ENCODE data around the gene LRRC43. TPM values are rescaled to one million over a fixed set of nuclear protein-coding genes. Genes with fewer than 3 reads are reported as not detected.

Gene LRRC43
- total RNA-seq, 1 experiment from 2014 or later: 0.34 TPM

DNA sequence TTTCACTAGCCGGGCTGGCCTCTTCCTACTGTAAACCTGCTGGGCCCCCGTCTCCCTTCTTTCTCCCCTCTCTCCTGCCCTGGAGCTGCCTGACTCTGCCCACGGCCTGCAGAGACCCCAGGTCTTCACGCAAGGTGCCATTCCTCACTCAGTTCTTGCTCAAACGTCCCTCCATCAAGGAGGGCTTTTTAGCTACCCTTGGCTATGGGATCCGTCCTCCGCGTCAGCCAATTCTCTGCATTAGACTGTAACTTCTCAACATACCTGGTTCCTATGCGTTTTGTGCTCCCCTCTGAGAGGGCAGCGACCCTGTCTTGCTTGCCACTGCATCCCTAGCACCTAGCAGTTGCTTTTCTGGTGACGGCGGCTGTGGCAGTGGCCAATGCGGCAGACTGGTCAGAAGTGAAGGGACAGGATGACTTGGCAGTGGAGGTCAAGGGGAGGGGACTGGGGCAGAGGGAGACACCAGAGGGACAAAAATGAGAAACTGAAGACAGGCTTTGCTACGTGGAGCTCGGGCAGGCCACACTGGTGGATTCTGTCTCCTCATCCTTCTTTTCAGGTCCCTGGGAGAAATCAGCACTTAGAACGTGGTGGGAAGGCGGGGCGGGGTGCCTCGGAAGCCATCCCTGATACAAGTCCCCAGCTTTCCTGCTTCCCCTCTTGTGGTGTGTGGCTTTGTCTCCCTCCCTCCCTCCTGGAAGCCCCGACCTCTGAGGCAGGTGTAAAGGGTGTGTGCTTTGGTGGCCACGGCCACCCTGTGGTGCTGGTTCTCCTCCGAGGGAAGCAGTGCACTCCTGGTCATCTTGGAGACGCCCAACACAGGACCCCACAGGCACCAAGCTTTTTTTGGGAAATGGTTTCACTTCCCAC lies 22.4 kb downstream of the LRRC43 start:
- no peaks in the 10 kb centered on the region for H3K27me3 ChIP-seq (replicated peaks; ENCODE audit: control insufficient read depth, insufficient read depth, low read length)
- H3K27me3 Mint-ChIP-seq (ENCODE audit: insufficient read depth, unreplicated experiment): no peaks in the 10 kb centered on the region
- H3K4me1 Mint-ChIP-seq (ENCODE audit: low read depth, unreplicated experiment): peaks cover 7% of the 10 kb centered on the region
- H3K9me3 ChIP-seq: no peaks in the 10 kb centered on the region
- peak overlapping the region; percentile 42 for H3K27ac Mint-ChIP-seq (ENCODE audit: unreplicated experiment)
- TF ChIP-seq, protein P1, sequence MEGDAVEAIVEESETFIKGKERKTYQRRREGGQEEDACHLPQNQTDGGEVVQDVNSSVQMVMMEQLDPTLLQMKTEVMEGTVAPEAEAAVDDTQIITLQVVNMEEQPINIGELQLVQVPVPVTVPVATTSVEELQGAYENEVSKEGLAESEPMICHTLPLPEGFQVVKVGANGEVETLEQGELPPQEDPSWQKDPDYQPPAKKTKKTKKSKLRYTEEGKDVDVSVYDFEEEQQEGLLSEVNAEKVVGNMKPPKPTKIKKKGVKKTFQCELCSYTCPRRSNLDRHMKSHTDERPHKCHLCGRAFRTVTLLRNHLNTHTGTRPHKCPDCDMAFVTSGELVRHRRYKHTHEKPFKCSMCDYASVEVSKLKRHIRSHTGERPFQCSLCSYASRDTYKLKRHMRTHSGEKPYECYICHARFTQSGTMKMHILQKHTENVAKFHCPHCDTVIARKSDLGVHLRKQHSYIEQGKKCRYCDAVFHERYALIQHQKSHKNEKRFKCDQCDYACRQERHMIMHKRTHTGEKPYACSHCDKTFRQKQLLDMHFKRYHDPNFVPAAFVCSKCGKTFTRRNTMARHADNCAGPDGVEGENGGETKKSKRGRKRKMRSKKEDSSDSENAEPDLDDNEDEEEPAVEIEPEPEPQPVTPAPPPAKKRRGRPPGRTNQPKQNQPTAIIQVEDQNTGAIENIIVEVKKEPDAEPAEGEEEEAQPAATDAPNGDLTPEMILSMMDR (IDR thresholded peaks at IDR 0.05; ENCODE audit: insufficient read depth in 1 of 2, low read depth in 1 of 2, low read length in 1 of 2, severe bottlenecking in 1 of 2, unreplicated experiment in 1 of 2): no peak
- H3K4me3 Mint-ChIP-seq (ENCODE audit: unreplicated experiment): peak overlapping the region; percentile 64
- intact Hi-C loops (cut with micrococcal nuclease; ENCODE audit: unreplicated experiment): no loop called here
- DNase-seq: no peak
- no peaks in the 10 kb centered on the region; the same call in 1 of the 2 replicates for H3K36me3 ChIP-seq (ENCODE audit: control insufficient read depth, insufficient read depth, low read length)
- ChIA-PET POLR2A (interaction anchor here (0.6 kb wide), 1 partner anchor 737 kb away, joined by 3 read pairs; no protein-coding TSS in a partner anchor), CTCF (interaction anchor here (1.1 kb wide), 1 partner anchor 151 kb away, joined by 5 read pairs; no protein-coding TSS in a partner anchor)
- H3K4me1 ChIP-seq: peaks cover 9% of the 10 kb centered on the region; the same call in 1 of the 2 replicates
- H3K4me3 ChIP-seq (ENCODE audit: low read depth, low read length): no peak overlapping the region
- H3K9me3 Mint-ChIP-seq (ENCODE audit: unreplicated experiment): no peaks in the 10 kb centered on the region
- TSS peak; percentile 24 for BruUV-seq (replicated peaks)
- peaks cover 59% of the 10 kb centered on the region for H3K36me3 Mint-ChIP-seq (ENCODE audit: insufficient read depth, unreplicated experiment)

DNA sequence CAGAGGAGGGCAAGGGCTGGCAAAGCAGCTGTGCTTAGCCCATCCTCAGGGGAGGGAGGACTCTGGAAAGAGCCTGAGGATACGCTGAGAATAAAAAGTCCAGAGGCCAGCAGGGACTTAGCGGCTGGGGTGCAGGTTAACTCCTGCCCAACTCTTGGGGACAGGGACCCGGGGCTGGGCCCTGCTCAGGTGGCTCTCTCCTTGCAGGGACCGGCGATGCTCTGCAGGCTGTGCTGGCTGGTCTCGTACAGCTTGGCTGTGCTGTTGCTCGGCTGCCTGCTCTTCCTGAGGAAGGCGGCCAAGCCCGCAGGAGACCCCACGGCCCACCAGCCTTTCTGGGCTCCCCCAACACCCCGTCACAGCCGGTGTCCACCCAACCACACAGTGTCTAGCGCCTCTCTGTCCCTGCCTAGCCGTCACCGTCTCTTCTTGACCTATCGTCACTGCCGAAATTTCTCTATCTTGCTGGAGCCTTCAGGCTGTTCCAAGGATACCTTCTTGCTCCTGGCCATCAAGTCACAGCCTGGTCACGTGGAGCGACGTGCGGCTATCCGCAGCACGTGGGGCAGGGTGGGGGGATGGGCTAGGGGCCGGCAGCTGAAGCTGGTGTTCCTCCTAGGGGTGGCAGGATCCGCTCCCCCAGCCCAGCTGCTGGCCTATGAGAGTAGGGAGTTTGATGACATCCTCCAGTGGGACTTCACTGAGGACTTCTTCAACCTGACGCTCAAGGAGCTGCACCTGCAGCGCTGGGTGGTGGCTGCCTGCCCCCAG lies 23.4 kb downstream of the LRRC43 start:
- H3K9me3 Mint-ChIP-seq (ENCODE audit: unreplicated experiment): no peaks in the 10 kb centered on the region
- no peaks in the 10 kb centered on the region for H3K9me3 ChIP-seq
- H3K36me3 Mint-ChIP-seq (ENCODE audit: insufficient read depth, unreplicated experiment): peaks cover 63% of the 10 kb centered on the region
- peaks cover 9% of the 10 kb centered on the region; the same call in 1 of the 2 replicates for H3K4me1 ChIP-seq
- no peak overlapping the region for H3K4me3 ChIP-seq (ENCODE audit: low read depth, low read length)
- BruUV-seq (replicated peaks): no TSS peak
- H3K27ac Mint-ChIP-seq (ENCODE audit: unreplicated experiment): no peak overlapping the region
- H3K27me3 ChIP-seq (replicated peaks; ENCODE audit: control insufficient read depth, insufficient read depth, low read length): no peaks in the 10 kb centered on the region
- no peak for DNase-seq
- CTCF ChIA-PET: no interaction called here
- no peaks in the 10 kb centered on the region for H3K27me3 Mint-ChIP-seq (ENCODE audit: insufficient read depth, unreplicated experiment)
- H3K4me3 Mint-ChIP-seq (ENCODE audit: unreplicated experiment): no peak overlapping the region
- no peaks in the 10 kb centered on the region; the same call in 1 of the 2 replicates for H3K36me3 ChIP-seq (ENCODE audit: control insufficient read depth, insufficient read depth, low read length)
- peaks cover 7% of the 10 kb centered on the region for H3K4me1 Mint-ChIP-seq (ENCODE audit: low read depth, unreplicated experiment)
- intact Hi-C loops (cut with micrococcal nuclease; ENCODE audit: unreplicated experiment): no loop called here
- POLR2A ChIA-PET: no interaction called here
- TF ChIP-seq, protein P1 (IDR thresholded peaks at IDR 0.05; ENCODE audit: insufficient read depth in 1 of 2, low read depth in 1 of 2, low read length in 1 of 2, severe bottlenecking in 1 of 2, unreplicated experiment in 1 of 2): no peak

DNA sequence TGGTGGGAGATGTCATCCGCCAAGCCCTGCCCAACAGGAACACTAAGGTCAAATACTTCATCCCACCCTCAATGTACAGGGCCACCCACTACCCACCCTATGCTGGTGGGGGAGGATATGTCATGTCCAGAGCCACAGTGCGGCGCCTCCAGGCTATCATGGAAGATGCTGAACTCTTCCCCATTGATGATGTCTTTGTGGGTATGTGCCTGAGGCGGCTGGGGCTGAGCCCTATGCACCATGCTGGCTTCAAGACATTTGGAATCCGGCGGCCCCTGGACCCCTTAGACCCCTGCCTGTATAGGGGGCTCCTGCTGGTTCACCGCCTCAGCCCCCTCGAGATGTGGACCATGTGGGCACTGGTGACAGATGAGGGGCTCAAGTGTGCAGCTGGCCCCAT lies 24.1 kb downstream of the LRRC43 start:
- POLR2A ChIA-PET: no interaction called here
- no peaks in the 10 kb centered on the region for H3K9me3 Mint-ChIP-seq (ENCODE audit: unreplicated experiment)
- no peak overlapping the region for H3K27ac Mint-ChIP-seq (ENCODE audit: unreplicated experiment)
- intact Hi-C loops (cut with micrococcal nuclease; ENCODE audit: unreplicated experiment): no loop called here
- peaks cover 70% of the 10 kb centered on the region for H3K36me3 Mint-ChIP-seq (ENCODE audit: insufficient read depth, unreplicated experiment)
- peaks cover 7% of the 10 kb centered on the region for H3K4me1 Mint-ChIP-seq (ENCODE audit: low read depth, unreplicated experiment)
- Histone ChIP-seq H3K27me3 (replicated peaks; ENCODE audit: control insufficient read depth, insufficient read depth, low read length) (no peaks in the 10 kb centered on the region), H3K9me3 (no peaks in the 10 kb centered on the region), H3K4me1 (peaks cover 9% of the 10 kb centered on the region; the same call in 1 of the 2 replicates), H3K4me3 (ENCODE audit: low read depth, low read length) (no peak overlapping the region), H3K36me3 (ENCODE audit: control insufficient read depth, insufficient read depth, low read length) (no peaks in the 10 kb centered on the region; the same call in 1 of the 2 replicates)
- no TSS peak for BruUV-seq (replicated peaks)
- H3K4me3 Mint-ChIP-seq (ENCODE audit: unreplicated experiment): no peak overlapping the region
- no peaks in the 10 kb centered on the region for H3K27me3 Mint-ChIP-seq (ENCODE audit: insufficient read depth, unreplicated experiment)
- TF ChIP-seq, protein P1 (IDR thresholded peaks at IDR 0.05; ENCODE audit: insufficient read depth in 1 of 2, low read depth in 1 of 2, low read length in 1 of 2, severe bottlenecking in 1 of 2, unreplicated experiment in 1 of 2): no peak
- no peak for DNase-seq
- CTCF ChIA-PET: no interaction called here
